Activated CD8-positive, alpha-beta memory T cell treated with anti-CD3 and anti-CD28 coated beads for 4 hours (primary cell): ENCODE measurements around the gene DVL2.
"Not testable (repeated sequence)": the region's sequence is repeated elsewhere in the genome, so short reads cannot be mapped to it uniquely, and the experiment has no call there.

Experiments used
- DNase-seq, 2 donors: peaks; one replicate each; pipeline ENCODE4 v3.0.0-alpha.2; 2020; ENCODE audit warnings: low read depth in 2 of 2

The DVL2 gene

DNA sequence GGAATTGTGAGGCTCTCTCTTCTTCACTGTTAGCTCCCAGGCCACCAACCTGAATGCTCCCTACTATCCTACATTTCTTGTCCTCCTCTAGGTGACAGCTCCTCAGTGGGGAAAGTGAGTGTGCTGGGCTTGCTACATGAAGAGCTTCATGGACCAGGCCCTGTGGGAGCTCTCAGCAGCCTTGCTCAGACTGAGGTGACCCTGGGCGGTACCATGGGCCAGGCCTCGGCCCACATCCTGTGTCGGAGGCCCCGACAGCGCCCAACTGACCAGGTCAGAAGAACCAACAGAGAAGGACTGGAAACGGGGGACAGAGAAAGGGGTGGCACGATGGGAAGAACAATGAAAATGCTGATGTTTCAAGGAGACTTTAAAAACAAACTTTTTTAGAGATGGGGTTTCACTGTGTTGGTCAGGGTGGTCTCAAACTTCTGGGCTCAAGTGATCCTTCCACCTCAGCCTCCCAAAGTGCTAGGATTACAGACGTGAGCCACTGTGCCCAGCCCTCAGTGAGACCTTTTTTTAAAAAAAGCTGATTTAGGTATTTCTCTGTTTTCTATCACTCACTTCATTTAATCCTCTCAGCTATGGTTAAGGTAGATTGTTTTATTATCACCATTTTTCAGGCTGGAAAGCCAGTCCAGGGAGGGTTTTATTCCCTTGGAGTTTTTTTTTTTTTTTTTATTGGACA is 22.6 kb upstream of the DVL2 start:
- no peak for DNase-seq

DNA sequence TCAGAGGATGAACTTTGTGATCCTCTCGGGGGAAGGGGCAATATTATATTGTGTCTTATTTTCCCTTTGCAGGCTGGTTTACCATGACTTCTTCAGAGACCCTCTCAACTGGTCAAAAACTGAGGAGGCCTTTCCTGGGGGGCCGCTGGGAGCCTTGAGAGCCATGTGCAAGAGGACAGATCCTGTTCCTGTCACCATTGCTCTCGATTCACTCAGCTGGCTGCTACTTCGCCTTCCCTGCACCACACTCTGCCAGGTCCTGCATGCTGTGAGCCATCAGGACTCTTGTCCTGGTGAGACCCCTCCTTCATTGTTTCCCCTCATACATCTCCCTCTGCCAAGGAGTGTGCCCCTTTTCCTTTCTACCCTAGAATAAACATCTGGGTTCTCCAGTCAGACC is 20.2 kb upstream of the DVL2 start:
- no peak for DNase-seq

DNA sequence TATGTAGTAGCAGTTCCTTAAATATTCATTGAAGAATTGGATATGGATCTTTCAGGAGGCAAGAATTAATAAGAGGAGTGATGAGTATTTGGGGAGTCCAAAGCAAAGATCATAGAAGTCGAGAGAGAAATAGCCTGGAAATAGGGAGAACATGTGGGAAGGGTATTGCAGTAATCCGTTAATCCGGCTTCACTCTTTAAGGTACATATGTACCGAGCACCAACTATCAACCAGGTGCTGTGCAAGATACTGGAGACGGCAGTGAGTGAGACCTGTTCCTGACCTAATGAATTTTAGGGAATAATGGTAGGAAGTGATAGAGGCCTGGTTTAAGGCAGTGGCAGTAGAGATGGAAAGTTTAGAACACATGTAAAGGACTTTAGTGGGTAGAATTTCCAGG is 18.8 kb upstream of the DVL2 start:
- DNase-seq = no peak

DNA sequence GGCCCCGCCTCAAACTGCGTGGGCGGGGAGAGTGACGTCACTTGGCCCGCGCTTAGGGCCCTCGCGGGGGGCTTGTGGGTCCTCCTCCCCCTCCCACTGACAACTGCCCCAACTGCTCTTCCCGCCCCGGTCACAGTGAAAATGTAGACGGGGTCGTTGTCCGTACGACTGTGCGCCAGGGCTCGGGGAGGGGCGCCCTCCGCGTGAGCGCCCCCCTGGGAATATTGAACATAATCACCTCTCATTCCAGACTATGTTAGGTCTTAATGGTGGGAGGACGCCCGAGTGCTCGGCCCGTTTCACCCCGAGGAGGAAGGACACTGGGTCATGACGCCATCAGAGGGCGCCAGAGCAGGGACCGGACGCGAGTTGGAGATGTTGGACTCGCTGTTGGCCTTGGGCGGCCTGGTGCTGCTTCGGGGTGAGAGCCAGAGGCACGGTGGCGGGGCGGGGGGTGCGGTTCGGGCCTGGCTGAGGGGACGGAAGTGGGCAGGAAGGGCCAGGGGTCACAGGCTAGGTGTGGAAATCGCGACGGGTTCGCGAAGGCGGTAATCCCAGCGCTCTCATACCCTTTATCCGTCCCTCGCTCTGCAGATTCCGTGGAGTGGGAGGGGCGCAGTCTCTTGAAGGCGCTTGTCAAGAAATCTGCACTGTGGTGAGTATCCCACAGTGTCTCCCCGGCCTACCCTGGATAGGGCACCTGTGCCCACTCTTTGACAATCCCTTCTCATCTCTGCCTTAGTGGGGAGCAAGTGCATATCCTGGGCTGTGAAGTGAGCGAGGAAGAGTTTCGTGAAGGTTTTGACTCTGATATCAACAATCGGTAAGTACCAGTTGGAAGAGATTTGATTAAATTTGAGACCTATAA is 18.1 kb upstream of the DVL2 start, which contains the start of gene ELP5:
Gene ELP5, plus strand, starts transcription at position 40 of the 868 bp plus-strand sequence. Its CDS starts 336 bp downstream, at position 376.
- peak; percentile 68 to 75 for DNase-seq

DNA sequence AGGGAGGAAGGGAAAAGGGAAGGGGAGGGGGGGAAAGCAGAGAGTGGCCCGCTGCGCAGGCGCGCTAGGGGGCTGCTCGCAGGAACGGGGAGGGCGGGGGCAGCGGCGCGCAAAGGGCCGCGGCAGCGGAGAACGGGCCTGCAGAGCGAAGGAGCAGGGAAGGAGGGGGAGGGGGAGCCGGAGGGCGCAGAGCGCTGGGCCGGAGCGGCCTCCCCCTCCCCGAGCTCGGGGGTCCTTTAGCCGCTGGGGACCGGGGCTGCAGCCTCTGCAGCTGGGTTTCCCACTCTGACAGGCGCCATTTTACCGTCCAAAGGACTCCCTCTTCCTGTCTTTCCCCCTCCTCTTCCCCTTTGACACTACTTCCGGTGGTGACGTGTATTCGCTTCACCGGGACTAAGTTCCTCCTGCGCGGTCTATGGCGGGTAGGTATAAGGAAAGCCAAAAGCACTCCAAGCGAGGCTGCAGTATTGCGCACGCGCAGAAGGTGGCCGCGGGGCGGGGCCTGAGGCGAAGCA is 17.4 kb upstream of the DVL2 start, which contains the start of gene CTDNEP1:
Gene CTDNEP1, minus strand, starts transcription at position 74 of the 515 bp plus-strand sequence. CDS start 438 bp downstream, outside the sequence.
- DNase-seq = peak; percentile 99

DNA sequence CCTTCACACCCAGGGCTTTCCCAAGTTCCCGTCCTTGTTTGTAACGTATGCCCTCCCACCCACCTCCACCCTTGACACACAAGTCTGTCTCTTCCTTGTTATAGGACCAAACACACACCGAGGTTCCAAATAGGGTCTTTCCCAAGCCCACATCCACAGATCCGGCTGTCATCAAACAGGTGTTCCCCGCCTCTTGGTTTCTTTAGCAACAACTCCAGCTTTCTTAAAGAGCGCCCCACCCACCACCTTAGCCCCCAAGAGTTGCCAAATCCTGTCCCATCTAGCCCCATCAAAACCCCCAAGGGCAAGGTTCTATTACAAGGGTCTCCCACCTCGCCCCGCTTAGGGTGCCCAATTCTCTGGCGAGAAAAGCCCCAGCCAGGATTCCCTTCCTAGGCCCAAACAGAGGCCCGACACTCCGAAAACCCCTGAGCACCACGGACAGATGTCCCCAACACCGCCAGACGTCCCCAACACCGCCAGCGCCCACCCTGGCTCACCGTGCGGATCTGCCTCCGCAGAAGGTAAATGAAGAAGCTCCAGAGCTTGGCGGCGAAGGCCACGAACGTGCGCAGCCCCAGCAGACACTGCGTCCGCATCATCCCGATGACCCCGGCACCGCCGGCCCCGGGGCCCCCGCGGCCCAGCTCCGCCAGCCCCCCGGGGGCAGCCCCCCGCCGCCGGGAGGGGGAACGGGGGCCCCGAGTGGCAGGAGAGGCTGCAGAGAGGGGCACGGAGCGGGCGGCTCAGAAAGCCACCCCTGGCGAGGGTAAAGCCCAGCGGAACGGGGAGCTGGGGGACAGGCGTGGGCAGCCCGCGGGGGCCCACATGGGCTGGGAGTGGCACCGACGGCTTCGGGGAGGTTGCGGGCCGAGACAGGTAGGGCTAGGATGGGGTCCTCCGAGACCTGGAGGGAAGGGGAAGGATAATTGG is 16.6 kb upstream of the DVL2 start:
- no peak for DNase-seq

DNA sequence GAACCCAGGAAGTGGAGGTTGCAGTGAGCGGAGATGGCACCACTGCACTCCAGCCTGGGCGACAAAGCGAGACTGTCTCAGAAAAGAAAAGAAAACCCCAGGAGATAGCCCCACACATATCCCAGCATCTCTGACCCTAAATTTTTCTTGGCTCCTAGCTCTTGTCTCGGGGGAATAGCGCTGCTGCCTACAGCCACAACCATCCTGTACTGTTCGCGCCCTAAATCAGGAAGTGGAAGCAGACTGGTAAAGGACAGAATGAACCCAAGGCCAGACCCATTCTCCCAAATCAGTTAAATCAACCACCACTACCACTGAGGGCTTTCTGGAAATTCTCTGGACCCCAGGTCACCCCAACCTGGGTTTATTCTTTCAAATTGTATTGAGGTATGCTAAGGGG is 15.5 kb upstream of the DVL2 start:
- DNase-seq = no peak

DNA sequence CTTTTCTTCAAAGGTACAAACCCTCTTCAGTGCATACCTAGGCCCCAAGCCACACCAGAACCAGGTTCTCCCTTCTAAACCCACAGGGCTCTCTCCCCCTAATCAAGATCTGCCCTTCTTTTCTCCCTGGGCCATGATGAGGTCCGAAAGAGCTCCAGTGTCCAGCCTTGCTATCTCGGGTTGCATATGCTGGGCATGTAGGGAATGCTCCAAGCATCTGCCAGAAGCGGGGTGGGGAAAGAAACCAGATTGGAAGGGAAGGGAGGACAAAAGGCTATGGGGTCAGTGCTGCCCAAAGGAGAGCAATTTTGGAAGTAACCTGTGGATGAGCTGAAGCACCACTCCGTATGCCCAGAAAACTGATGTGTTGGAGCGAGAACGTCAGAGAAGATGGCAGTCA is 14.9 kb upstream of the DVL2 start:
- no peak for DNase-seq

DNA sequence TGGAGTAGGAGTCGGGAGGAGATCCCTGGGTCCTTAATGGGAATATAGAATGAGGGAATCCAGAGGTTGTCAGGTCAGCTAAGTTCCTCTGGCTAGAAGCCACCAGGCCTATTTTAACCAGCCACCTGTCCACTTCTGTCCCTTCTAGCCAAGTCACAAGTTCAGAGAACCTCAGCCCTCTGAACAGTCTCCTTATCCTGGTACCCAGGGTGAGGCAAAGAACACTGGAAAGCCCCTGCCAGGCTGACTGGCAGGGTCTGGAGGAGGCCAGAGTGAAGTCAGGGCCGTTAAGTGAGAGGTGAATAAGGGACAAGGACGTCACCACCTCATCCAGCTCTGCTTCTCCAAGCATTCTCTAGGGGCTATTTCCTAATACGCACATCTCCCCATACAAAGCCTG is 14.5 kb upstream of the DVL2 start:
- no peak for DNase-seq

DNA sequence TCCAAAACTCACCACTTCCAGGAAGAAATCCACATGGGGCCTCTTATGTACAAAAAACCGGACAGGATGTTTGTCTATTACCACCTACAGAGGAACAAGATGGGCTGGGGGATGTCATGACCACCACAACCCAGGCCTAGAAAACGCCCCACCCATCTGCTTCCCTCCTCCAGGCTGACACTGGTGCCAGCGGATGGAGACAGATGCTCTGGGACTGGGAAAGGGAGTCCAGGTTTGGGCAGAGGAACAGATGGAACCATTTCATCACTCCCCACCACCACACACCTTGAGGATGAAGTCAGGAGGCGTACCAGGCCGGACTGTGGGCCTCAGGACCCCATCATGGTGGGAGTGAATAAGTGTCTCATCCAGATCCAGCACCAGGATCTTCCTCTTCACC is 12.5 kb upstream of the DVL2 start:
- DNase-seq = no peak

DNA sequence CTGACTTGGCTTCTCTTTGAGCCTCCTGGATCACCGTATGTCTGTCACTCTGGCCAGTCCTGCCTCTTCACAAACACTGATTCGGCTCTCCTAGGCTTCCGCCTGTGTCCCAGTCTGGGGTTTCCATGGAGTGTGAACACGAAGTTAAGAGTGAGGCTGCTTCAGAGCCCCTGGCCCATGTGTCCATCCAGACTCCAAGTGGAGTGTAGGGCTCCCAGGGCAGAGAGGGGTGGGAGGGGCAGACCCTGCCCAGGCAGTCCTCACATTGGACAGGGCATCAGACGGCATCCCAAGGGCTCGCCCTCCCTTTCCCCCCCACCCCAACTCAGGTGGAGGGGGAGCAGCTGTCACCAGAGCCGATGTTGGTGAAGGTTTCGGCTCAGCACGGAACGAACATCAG is 9.5 kb upstream of the DVL2 start:
- not testable (repeated sequence) for DNase-seq

DNA sequence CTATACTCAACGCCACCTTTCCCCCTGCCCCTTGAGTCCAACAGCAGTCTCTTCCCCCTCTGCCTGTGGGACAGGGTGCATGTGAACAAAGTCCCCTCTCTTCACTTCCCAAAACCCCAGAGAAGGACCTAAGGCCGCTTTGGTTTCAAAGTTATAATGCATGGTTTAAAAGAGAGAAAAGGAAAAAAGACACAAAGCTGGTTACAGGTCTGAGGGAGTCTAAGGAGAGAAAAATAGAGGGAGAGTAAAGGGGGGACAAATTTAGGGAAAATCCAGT is 9.1 kb upstream of the DVL2 start:
- no peak for DNase-seq

DNA sequence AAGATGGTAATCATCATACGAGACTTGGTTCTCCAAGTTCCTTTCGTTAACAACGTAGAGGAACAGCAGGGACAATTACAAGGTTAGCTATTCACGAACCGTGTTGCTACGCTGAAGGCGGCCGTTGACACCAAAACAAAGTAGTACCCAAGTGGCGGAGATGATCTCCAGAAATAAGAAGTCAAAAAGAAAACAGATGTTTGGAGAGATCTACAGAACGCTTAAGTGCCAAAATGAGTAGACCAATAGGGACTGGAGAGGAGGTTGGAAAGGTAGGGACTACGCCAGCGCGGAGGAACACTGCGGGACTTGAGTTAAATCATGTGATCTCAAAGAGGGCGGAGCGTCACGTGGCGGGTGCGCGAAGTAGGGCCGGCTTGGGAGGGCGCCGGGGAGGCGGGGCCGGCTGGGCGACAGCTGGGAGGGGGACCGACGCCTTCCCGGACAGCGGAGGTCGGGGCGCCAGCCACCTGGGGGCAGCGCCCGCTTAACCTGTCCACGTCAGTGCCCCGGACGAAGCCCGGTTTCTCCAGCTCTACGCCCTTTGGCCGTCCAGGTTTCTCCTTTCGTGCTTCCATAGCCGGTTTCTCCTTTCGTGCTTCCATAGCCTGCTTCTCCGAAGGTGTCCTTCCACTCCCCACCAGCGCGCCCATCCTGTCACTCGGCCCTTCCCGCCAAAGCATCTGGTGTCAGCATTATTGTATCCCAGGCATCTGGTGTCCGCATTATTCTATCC is 8.6 kb upstream of the DVL2 start:
- peak; percentile 85 to 87 for DNase-seq

DNA sequence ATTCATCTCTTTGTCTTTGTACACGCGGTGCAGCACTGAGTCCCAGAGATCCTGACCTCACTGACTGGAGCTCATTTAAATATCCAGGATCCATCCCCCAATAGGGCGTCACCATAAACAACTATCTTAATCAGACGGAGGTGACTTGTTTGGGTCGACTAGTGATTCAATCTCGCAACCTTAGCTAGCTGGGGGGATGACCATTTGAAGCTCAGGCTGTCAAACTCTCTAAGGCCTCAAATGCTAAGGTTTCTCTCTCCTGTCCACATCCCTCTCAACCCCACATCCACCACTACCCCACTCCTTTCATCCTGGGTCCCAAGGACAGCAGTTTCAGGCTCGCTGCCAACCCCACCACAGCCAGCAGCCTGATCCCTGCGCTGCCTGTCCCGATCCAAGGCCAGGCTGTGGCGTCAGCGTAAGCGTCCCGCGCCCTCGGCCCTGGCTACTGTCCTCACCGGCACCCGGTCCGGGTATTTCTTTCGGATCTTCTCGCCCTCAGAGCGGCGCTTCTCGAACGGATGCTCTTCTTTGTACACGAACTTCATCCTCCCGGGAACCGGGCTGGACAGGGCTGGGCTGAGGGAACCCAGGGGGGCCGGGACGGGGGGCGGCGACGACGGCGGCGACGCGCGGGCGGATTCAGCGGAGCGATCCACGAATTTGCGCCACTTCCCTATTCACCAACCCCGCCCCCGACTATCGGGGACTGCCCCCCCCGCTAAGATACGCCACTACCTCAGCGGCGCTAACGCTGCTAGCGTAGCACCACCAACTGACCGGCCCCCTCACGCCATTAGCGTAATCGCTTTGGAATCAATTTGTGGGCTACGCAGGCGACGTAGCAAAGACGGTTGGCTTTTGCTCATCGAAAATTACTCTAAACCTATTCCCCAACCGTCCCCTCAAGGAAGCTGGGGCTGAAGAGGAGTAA is 7.7 kb upstream of the DVL2 start, which contains the start of gene GABARAP:
Gene GABARAP, minus strand, starts transcription at position 667 of the 934 bp plus-strand sequence. Its CDS starts 119 bp downstream, at position 548.
- peak; percentile 87 to 91 for DNase-seq

DNA sequence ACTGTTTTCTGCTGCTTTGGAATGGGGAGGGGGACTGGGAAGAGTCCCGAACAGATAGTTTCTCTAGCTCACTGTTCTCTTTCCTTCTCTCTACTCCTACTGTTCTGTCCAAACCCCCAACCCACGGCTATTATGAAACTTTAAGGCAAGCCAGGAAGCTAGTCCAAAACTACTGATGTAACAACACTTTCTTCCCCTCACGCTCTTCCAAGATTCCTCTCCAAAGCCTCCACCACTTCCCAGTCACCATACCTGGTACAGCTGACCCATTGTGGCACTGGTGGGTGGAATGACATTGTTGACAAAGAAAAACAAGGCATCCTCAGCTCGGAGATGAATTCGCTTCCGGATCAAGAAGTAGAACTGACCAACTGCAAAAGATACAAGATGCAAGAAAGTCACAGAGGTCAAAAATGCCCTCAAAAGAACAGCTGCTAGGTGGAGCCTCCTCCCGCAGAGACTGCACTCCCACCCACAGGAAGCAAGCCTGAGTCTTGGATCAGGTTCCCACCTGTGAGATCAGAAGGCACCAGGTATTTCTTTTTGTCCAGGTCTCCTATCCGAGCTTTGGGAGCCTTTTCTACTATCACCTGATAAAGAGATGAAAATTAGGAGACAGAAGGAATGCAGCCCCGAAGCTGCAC is 6.9 kb upstream of the DVL2 start:
- DNase-seq = no peak

DNA sequence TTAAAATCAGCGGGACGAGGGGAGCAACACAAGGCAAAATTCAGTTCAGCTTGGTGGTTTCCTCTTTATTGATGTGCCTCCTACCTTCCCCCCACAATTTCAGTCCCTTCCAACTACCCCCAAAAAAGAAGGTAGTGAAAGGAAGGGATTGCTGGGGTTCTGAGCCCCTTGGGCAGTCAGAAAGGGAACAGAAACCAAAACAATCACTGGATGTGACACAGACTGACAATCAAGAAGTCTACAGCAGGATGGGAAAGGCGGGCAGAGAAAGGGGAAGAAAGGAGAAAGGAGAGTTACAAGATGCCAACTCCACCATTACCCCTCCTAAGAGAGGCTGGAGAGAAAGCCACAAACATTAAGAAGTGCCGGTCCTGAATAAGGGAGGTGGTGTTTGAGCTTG is 6.1 kb upstream of the DVL2 start:
- no peak for DNase-seq

DNA sequence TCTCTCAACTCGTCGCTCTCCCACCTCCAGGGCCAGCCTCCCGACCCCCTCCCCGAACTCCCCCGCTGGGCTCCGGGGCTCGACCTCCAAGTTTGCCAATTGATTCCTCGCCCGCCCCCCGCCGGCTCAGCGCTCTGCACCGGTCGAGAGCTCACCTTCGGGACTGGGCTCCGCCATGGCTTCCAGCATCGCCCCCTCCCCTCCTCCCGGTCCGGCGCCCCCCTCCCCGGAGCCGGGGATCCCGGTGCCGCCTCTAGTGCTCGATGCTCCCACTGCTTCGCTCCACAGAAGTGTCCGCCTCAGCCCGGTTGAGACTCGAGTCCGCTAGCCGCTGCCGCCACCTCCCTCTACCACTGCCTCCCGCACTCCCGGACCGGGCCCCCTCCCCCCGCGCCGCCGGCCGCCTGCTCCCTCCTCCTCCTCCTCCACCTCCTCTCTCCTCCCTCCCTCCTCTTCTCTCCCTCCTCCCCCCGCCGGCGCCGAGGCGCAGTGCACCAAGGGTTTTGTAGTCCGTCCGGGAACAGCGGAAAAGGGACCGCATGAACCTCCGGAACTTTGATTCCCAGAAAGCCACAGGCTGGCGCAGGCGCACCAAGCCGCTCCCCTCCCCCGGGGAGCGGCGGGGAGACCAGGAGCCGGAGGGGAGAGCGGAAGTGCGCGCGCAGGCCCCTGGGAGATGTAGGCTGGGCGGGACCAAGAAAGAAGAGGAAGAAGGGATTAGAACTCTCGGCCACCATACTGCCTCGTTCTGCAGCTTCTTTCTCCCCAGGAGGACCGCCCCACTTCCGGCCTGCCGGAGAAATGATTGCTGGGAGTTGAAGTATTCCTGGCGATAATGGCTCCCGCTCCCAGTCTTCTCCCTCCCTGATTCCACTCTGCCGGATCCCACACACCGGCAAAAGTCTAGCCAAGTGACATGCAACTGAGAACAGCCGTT is 5.0 kb upstream of the DVL2 start, which contains the start of gene PHF23:
Gene PHF23, minus strand, starts transcription at position 367 of the 937 bp plus-strand sequence. Its CDS starts 178 bp downstream, at position 189.
- peak; percentile 95 to 97 for DNase-seq
